ENCODE measurements around the gene KCNJ14. TPM values are rescaled to one million over a fixed set of nuclear protein-coding genes. Genes with fewer than 3 reads are reported as not detected.
A peak's percentile ranks its signal among the peaks of the same experiment; 100 is the strongest.

Gene KCNJ14
- total RNA-seq, 2 donors from 2014 or later = 1.7 to 2.1 TPM

DNA sequence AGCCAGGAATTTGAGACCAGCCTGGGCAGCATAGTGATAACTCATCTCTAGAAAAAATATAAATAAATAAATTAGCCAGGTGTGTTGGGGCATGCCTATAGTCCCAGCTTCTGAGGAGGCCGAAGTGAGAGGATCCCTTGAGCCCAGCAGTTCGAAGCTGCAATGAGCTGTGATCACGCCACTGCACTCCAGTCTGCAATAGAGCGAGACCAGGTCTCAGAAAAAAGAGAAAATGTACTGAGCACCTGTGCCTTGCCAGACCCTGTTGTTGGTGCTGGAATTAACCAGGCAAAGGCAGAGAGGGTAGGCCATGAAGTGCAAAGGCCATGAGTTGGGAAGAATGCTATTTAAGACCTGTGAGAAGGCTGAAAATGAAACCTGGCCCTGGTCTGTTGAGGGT, 16.5 kb downstream of the KCNJ14 start:
- Mint-ChIP-seq H3K27ac (no peak overlapping the region), H3K36me3 (ENCODE audit: low read depth) (peaks cover 49% of the 10 kb centered on the region), H3K9me3 (no peaks in the 10 kb centered on the region), H3K4me3 (no peak overlapping the region), H3K4me1 (peaks cover 9% of the 10 kb centered on the region), H3K27me3 (no peaks in the 10 kb centered on the region)
- no peak for ATAC-seq (replicated peaks)

- H3K4me3 Mint-ChIP-seq = no peak overlapping the region
- no peaks in the 10 kb centered on the region for H3K27me3 Mint-ChIP-seq
- H3K36me3 Mint-ChIP-seq (ENCODE audit: low read depth) = peaks cover 49% of the 10 kb centered on the region
- ATAC-seq (replicated peaks) = no peak
- peak overlapping the region; percentile 25 for H3K27ac Mint-ChIP-seq
- no peaks in the 10 kb centered on the region for H3K9me3 Mint-ChIP-seq
- peaks cover 9% of the 10 kb centered on the region for H3K4me1 Mint-ChIP-seq
Measured at GRCh38 chr19:48473161-48473966, 18.0 kb downstream of the KCNJ14 start.

- Mint-ChIP-seq H3K27me3 (no peaks in the 10 kb centered on the region), H3K27ac (peak overlapping the region; percentile 56), H3K9me3 (no peaks in the 10 kb centered on the region)
Measured at GRCh38 chr19:48474084-48474592, 18.8 kb downstream of the KCNJ14 start.

DNA sequence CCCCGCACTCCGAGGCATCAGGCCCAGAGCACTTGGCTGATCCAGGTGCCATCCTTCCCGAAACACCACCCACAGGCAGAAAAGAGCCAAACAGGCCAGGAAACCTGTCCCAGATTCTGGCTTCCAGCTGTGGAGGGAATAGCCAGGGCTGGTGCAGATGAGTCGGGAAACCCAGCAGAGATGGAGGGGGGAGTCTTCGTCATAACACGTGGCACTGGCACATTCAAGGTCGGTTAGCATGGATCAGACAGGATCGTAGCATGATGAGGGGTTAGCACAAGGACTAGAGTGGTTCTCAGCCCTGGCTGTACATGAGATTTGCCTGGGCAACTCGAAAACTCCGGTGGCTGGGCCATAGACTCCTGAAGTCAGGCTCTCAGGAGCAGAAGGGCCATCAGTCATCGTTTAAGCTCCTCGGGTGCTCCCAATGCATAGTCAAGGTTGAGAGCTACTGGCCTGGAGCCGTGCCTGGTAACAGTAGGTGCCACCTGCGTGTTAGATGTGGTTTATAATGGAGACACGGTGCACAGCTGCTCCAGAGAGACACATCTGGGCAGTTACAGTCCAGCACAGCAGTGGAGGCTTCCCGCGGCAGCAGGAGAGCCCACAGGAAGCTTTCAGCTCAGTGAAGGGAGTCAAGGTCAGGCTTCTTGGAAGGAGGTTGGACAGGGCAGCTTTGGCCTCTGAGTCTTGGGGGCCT, 20.1 kb downstream of the KCNJ14 start:
- Mint-ChIP-seq H3K36me3 (ENCODE audit: low read depth) (peaks cover 49% of the 10 kb centered on the region), H3K27me3 (no peaks in the 10 kb centered on the region), H3K4me1 (peaks cover 15% of the 10 kb centered on the region), H3K4me3 (no peak overlapping the region), H3K9me3 (no peaks in the 10 kb centered on the region), H3K27ac (peak overlapping the region; percentile 33)
- ATAC-seq (replicated peaks) = no peak

More at GRCh38 chr19:48474084-48474592, 18.8 kb downstream of the KCNJ14 start:
- Mint-ChIP-seq H3K36me3 (ENCODE audit: low read depth) (peaks cover 49% of the 10 kb centered on the region), H3K4me3 (no peak overlapping the region), H3K4me1 (peaks cover 9% of the 10 kb centered on the region)
- ATAC-seq (replicated peaks) = no peak

- Mint-ChIP-seq H3K27me3 (no peaks in the 10 kb centered on the region), H3K36me3 (ENCODE audit: low read depth) (peaks cover 43% of the 10 kb centered on the region), H3K4me1 (peaks cover 16% of the 10 kb centered on the region), H3K9me3 (no peaks in the 10 kb centered on the region), H3K27ac (peak overlapping the region; percentile 33), H3K4me3 (no peak overlapping the region)
- no peak for ATAC-seq (replicated peaks)
Measured at GRCh38 chr19:48476176-48476575, 20.8 kb downstream of the KCNJ14 start.

DNA sequence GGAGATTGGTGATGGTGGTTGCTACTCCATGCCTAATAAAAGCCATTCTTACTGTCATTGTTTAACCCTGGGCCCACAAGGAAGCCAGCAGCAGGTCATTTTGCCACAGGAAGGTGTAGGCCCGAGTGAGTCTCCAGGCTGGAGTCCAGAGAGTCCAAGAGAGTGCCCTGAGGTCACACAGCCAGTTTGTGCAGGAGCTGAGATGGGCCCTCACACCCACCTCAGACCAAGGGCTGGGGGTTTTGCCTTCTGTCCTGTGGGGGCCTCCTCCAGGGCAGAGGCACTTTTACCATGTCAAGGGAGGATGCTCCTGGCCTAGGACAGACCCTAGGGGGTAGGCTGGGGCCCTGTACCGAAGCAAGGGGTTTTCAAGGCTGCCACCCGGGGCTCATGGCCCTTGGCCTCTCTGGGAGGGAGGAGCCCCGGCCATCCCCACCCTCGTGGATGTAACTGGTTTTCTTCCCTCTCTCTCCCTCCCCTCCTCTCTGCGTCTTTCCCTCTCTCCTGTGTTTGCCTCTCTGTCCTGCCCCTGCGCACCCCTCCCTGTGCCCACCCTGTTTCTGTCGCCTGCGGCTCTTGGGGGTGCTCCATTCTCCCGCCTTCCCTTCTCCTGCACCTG, 21.8 kb downstream of the KCNJ14 start:
- ATAC-seq (replicated peaks) = no peak
- H3K27me3 Mint-ChIP-seq = no peaks in the 10 kb centered on the region
- peaks cover 33% of the 10 kb centered on the region for H3K36me3 Mint-ChIP-seq (ENCODE audit: low read depth)
- H3K4me1 Mint-ChIP-seq = peaks cover 17% of the 10 kb centered on the region
- H3K9me3 Mint-ChIP-seq = no peaks in the 10 kb centered on the region
- no peak overlapping the region for H3K4me3 Mint-ChIP-seq
- H3K27ac Mint-ChIP-seq = no peak overlapping the region

- peaks cover 29% of the 10 kb centered on the region for H3K36me3 Mint-ChIP-seq (ENCODE audit: low read depth)
- H3K27me3 Mint-ChIP-seq = no peaks in the 10 kb centered on the region
- H3K27ac Mint-ChIP-seq = no peak overlapping the region
- H3K4me1 Mint-ChIP-seq = peaks cover 17% of the 10 kb centered on the region
- H3K9me3 Mint-ChIP-seq = no peaks in the 10 kb centered on the region
- no peak for ATAC-seq (replicated peaks)
- H3K4me3 Mint-ChIP-seq = no peak overlapping the region
Measured at GRCh38 chr19:48477698-48478338, 22.4 kb downstream of the KCNJ14 start.

GRCh38 chr19:48478339-48479256, 23.2 kb downstream of the KCNJ14 start:
- H3K9me3 Mint-ChIP-seq = no peaks in the 10 kb centered on the region
- no peak overlapping the region for H3K27ac Mint-ChIP-seq
- peaks cover 17% of the 10 kb centered on the region for H3K4me1 Mint-ChIP-seq
- H3K27me3 Mint-ChIP-seq = no peaks in the 10 kb centered on the region
- H3K4me3 Mint-ChIP-seq = peak overlapping the region; percentile 82
- H3K36me3 Mint-ChIP-seq (ENCODE audit: low read depth) = peaks cover 21% of the 10 kb centered on the region
- ATAC-seq (replicated peaks) = no peak

DNA sequence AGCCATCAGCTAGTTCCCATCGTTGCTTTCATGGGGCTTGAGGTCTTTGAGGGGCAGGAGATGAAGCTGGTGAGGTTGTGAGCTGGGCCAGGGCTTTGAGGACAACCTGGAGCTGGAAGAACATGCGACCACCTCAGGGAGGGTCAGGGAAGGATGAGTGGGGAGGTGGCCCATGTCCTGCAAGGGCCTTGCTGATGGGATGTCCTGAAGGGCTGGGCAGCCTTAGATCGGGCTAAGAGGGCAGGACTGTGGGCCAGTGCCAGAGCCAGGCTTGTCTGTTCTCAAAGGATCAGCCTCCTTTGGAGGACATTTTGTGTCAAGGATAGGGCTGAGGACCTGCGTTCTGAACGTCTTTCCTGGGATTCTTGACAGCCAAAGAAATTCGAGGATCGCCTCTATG, 24.3 kb downstream of the KCNJ14 start:
- H3K27me3 Mint-ChIP-seq = no peaks in the 10 kb centered on the region
- peak overlapping the region; percentile 82 for H3K4me3 Mint-ChIP-seq
- peaks cover 13% of the 10 kb centered on the region for H3K36me3 Mint-ChIP-seq (ENCODE audit: low read depth)
- peak overlapping the region; percentile 73 for H3K27ac Mint-ChIP-seq
- no peak for ATAC-seq (replicated peaks)
- peaks cover 13% of the 10 kb centered on the region for H3K4me1 Mint-ChIP-seq
- no peaks in the 10 kb centered on the region for H3K9me3 Mint-ChIP-seq

DNA sequence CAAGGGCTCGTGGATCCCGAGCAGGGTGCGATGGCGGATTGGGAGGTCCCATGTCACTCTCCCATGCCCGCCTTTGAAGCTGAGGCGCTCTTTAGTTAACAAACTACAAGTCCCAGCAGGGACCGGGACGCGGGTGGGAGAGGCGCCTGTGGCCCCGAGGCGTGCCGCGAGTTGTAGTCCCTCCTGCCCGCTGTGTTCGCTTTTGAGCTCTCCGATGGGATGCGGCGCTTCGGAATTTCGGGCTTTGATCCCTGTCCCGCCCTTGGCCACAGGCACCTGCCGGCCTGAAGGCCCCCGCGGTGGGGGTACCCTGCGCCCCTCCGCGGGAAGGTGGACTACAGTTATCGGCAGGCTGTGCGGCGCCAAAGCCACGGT, 24.8 kb downstream of the KCNJ14 start:
- Mint-ChIP-seq H3K9me3 (no peaks in the 10 kb centered on the region), H3K36me3 (ENCODE audit: low read depth) (peaks cover 9% of the 10 kb centered on the region), H3K27me3 (no peaks in the 10 kb centered on the region), H3K27ac (peak overlapping the region; percentile 85), H3K4me3 (peak overlapping the region; percentile 82), H3K4me1 (peaks cover 13% of the 10 kb centered on the region)
- ATAC-seq (replicated peaks) = no peak

GRCh38 chr19:48480558-48481500, 25.5 kb downstream of the KCNJ14 start:
- ATAC-seq (replicated peaks) = peak; percentile 87
- H3K9me3 Mint-ChIP-seq = no peaks in the 10 kb centered on the region
- no peaks in the 10 kb centered on the region for H3K27me3 Mint-ChIP-seq
- H3K36me3 Mint-ChIP-seq (ENCODE audit: low read depth) = peaks cover 2% of the 10 kb centered on the region
- H3K4me1 Mint-ChIP-seq = peaks cover 13% of the 10 kb centered on the region
- H3K4me3 Mint-ChIP-seq = peak overlapping the region; percentile 82
- peak overlapping the region; percentile 85 for H3K27ac Mint-ChIP-seq

GRCh38 chr19:48481846-48482639, 26.7 kb downstream of the KCNJ14 start:
- no peaks in the 10 kb centered on the region for H3K9me3 Mint-ChIP-seq
- no peak for ATAC-seq (replicated peaks)
- H3K4me3 Mint-ChIP-seq = peak overlapping the region; percentile 82
- H3K4me1 Mint-ChIP-seq = peaks cover 13% of the 10 kb centered on the region
- H3K27me3 Mint-ChIP-seq = no peaks in the 10 kb centered on the region
- no peak overlapping the region for H3K27ac Mint-ChIP-seq
- no peaks in the 10 kb centered on the region for H3K36me3 Mint-ChIP-seq (ENCODE audit: low read depth)

Measured in activated T-helper 17 cell treated with anti-CD3 and anti-CD28 coated beads, Interleukin-2, amount 50 U/mL, for 72 hours (primary cell).